ENCODE results near the gene SUZ12. TPM values are rescaled to one million over a fixed set of nuclear protein-coding genes. Genes with fewer than 3 reads are reported as not detected.

Gene SUZ12
- total RNA-seq, 2 experiments from 2014 or later, result 27.8 to 68.2 TPM

- no peak overlapping the region for H3K4me3 ChIP-seq (ENCODE audit: low read depth, low read length, poor library complexity, severe bottlenecking)
- TF ChIP-seq EZH2phosphoT487 (IDR thresholded peaks at IDR 0.05; ENCODE audit: borderline replicate concordance, low read depth, low read length) (no peak), CTCF (conservative IDR thresholded peaks at IDR 0.05; ENCODE audit: low read length) (no peak)
- H3K4me1 ChIP-seq (ENCODE audit: insufficient read depth, low read length, poor library complexity, severe bottlenecking), result peaks cover 26% of the 10 kb centered on the region
- ChIA-PET CTCF (ENCODE audit: unreplicated experiment) (no interaction called here), POLR2A (interaction anchor here (0.9 to 1.6 kb wide), 3 partner anchors 17 to 33 kb away, joined by 3 to 8 read pairs (median 3); no protein-coding TSS in a partner anchor)
- intact Hi-C loops (cut with micrococcal nuclease; ENCODE audit: unreplicated experiment), result loop anchor here (5.0 to 10.0 kb wide), 2 partner anchors 345 to 368 kb away; no protein-coding TSS in a partner anchor
- no peaks in the 10 kb centered on the region for H3K9me3 ChIP-seq (ENCODE audit: low read length)
- peak overlapping the region; percentile 86 for H2AFZ ChIP-seq (ENCODE audit: low read length)
- H3K79me2 ChIP-seq (ENCODE audit: insufficient read depth, low read depth, low read length), result peaks cover 37% of the 10 kb centered on the region
- peaks cover 20% of the 10 kb centered on the region for H3K36me3 ChIP-seq (ENCODE audit: insufficient read depth, low read length)
- no peak for DNase-seq (ENCODE audit: low spot score)
- no TSS peak for BruUV-seq (replicated peaks)
- H3K4me2 ChIP-seq (ENCODE audit: low read length), result peak overlapping the region; percentile 19; the same call in 1 of the 2 replicates
- H4K20me1 ChIP-seq (ENCODE audit: insufficient read depth, low read length), result 0 out of 2 replicates have a peak, but pooled peaks cover 4% of the 10 kb centered on the region
- no peaks in the 10 kb centered on the region for H3K9me2 ChIP-seq (ENCODE audit: insufficient read depth, low read length)
- H3K27ac ChIP-seq (ENCODE audit: low read depth, low read length, poor library complexity, severe bottlenecking), result no peak overlapping the region
Observed at GRCh38 chr17:31902693-31903092, 34.1 kb upstream of the SUZ12 start.

GRCh38 chr17:31903401-31903800 is 33.4 kb upstream of the SUZ12 start:
- no peaks in the 10 kb centered on the region for H3K9me3 ChIP-seq (ENCODE audit: low read length)
- no peak for DNase-seq (ENCODE audit: low spot score)
- H3K27ac ChIP-seq (ENCODE audit: low read depth, low read length, poor library complexity, severe bottlenecking), result no peak overlapping the region
- 0 out of 2 replicates have a peak, but pooled peaks cover 4% of the 10 kb centered on the region for H4K20me1 ChIP-seq (ENCODE audit: insufficient read depth, low read length)
- ChIA-PET POLR2A (interaction anchor here (0.9 kb wide), 1 partner anchor 21 kb away, joined by 3 read pairs; no protein-coding TSS in a partner anchor), CTCF (ENCODE audit: unreplicated experiment) (no interaction called here)
- no peak overlapping the region for H3K4me2 ChIP-seq (ENCODE audit: low read length)
- BruUV-seq (replicated peaks), result no TSS peak
- TF ChIP-seq CTCF (conservative IDR thresholded peaks at IDR 0.05; ENCODE audit: low read length) (no peak), EZH2phosphoT487 (IDR thresholded peaks at IDR 0.05; ENCODE audit: borderline replicate concordance, low read depth, low read length) (no peak)
- no peak overlapping the region for H2AFZ ChIP-seq (ENCODE audit: low read length)
- H3K9me2 ChIP-seq (ENCODE audit: insufficient read depth, low read length), result no peaks in the 10 kb centered on the region
- intact Hi-C loops (cut with micrococcal nuclease; ENCODE audit: unreplicated experiment), result loop anchor here (5.0 to 10.0 kb wide), 2 partner anchors 346 to 369 kb away; no protein-coding TSS in a partner anchor
- H3K36me3 ChIP-seq (ENCODE audit: insufficient read depth, low read length), result peaks cover 13% of the 10 kb centered on the region
- peaks cover 30% of the 10 kb centered on the region for H3K79me2 ChIP-seq (ENCODE audit: insufficient read depth, low read depth, low read length)
- peaks cover 26% of the 10 kb centered on the region for H3K4me1 ChIP-seq (ENCODE audit: insufficient read depth, low read length, poor library complexity, severe bottlenecking)
- no peak overlapping the region for H3K4me3 ChIP-seq (ENCODE audit: low read depth, low read length, poor library complexity, severe bottlenecking)

GRCh38 chr17:31907342-31907962 is 29.4 kb upstream of the SUZ12 start:
- Histone ChIP-seq H3K9me3 (ENCODE audit: low read length) (no peaks in the 10 kb centered on the region), H3K36me3 (ENCODE audit: insufficient read depth, low read length) (no peaks in the 10 kb centered on the region), H3K4me2 (ENCODE audit: low read length) (peak overlapping the region; percentile 16; the same call in 1 of the 2 replicates), H3K27ac (ENCODE audit: low read depth, low read length, poor library complexity, severe bottlenecking) (no peak overlapping the region), H3K9me2 (ENCODE audit: insufficient read depth, low read length) (no peaks in the 10 kb centered on the region), H2AFZ (ENCODE audit: low read length) (peak overlapping the region; percentile 31; the same call in 1 of the 2 replicates), H3K4me1 (ENCODE audit: insufficient read depth, low read length, poor library complexity, severe bottlenecking) (peaks cover 14% of the 10 kb centered on the region), H3K79me2 (ENCODE audit: insufficient read depth, low read depth, low read length) (no peaks in the 10 kb centered on the region), H3K4me3 (ENCODE audit: low read depth, low read length, poor library complexity, severe bottlenecking) (no peak overlapping the region), H4K20me1 (ENCODE audit: insufficient read depth, low read length) (no peaks in the 10 kb centered on the region)
- intact Hi-C loops (cut with micrococcal nuclease; ENCODE audit: unreplicated experiment), result loop anchor here (10.0 kb wide), 1 partner anchor 373 kb away; no protein-coding TSS in a partner anchor
- TF ChIP-seq EZH2phosphoT487 (IDR thresholded peaks at IDR 0.05; ENCODE audit: borderline replicate concordance, low read depth, low read length), result no peak
- no peak for TF ChIP-seq CTCF (conservative IDR thresholded peaks at IDR 0.05; ENCODE audit: low read length)
- no TSS peak for BruUV-seq (replicated peaks)
- ChIA-PET CTCF (ENCODE audit: unreplicated experiment) (no interaction called here), POLR2A (interaction anchor here (0.7 kb wide), 1 partner anchor 556 kb away, joined by 3 read pairs; no protein-coding TSS in a partner anchor)
- no peak for DNase-seq (ENCODE audit: low spot score)

Data from OCI-LY7 (cell line).